BJ (cell line): ENCODE measurements around the gene ZMAT5. TPM values are rescaled to one million over a fixed set of nuclear protein-coding genes. Genes with fewer than 3 reads are reported as not detected.

Source experiments
- CTCF ChIA-PET: fragments of 350-600 bp; formaldehyde crosslinking; extraction: SDS; loops from one replicate; lab custom pipeline; 2021; ENCODE audit warnings: antibody characterized with exemption, inconsistent platforms; lab: Yijun Ruan, JAX
- POLR2A ChIA-PET: fragments of 300-600 bp; sonication (Branson Sonifier 250); formaldehyde crosslinking; extraction: SDS; loops from one replicate; lab custom pipeline; 2021; ENCODE audit warnings: antibody characterized with exemption; lab: Charles Lee
- DNase-seq: peaks from one replicate; pipeline ENCODE4 v3.0.0-alpha.2; 2011; ENCODE audit warnings: low read depth
- H3K27me3 ChIP-seq: 2 replicates; pipeline ENCODE4 v1.6.0; 2011; ENCODE audit warnings: low read length; ENCODE audit not compliant: control insufficient read depth, insufficient read depth
- H3K36me3 ChIP-seq: 2 replicates; pipeline ENCODE4 v1.5.1; 2011; ENCODE audit warnings: low read length; ENCODE audit not compliant: control insufficient read depth, insufficient read depth
- H3K4me3 ChIP-seq: 2 replicates; pipeline ENCODE4 v1.5.1; 2011; ENCODE audit warnings: low read depth, mild to moderate bottlenecking, control low read depth, low read length
- CTCF ChIP-seq: IDR thresholded peaks from 2 replicates; pipeline ENCODE4 v1.5.1; 2011; ENCODE audit warnings: low read depth, mild to moderate bottlenecking, control low read depth, inconsistent platforms, low read length, moderate library complexity; ENCODE audit not compliant: insufficient read depth
- polyA plus RNA-seq: library from polyadenylated mRNA; depleted of rRNA; stranded (reverse); fragments of >200 nt; gene quantifications from 2 replicates; pipeline ENCODE4 v1.2.3, GENCODE V29; 2011

ZMAT5 gene
- polyA plus RNA-seq, 1 experiment, result 29.0 TPM

DNA sequence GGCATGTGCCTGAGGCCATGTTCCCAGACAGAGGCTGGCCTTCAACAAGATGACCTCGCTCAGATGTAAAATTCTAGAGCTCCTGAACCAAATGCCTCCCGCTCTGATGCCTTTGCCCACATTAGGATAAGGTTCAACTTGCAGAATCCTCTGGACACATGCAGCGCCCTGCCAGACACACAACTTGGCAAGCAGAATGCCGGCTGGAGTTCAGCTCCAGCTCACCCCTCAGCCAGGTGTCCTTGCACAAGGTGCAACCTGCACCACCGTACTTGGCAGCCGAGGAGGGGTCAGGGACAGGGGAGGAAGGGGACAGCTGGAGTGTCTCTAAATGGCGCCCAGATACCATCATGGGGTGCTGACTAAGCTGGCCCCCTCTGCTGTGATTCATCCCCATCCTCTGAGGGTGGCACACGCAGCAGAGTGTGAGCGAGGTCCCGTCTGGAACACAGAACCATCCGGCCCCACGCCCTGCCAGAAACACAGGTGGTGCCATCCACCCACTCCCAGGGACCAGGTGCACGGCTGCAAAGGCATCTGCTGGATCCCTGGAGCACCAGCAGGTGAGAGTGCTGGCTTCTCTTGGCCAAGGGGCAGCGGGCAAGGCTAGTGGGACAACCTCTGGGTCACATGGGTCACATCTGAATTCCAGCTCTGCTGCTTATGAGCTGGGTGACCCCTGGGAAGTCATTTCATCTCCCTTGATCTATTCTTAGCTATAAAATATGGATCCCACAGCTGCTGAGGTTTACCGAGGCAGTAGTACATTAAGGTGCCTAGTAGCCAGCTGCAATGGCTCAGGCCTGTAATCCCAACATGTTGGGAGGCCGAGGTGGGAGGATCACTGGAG is 12.8 kb downstream of the ZMAT5 start:
- Histone ChIP-seq H3K27me3 (no peaks in the 10 kb centered on the region), H3K36me3 (no peaks in the 10 kb centered on the region), H3K4me3 (no peak overlapping the region)
- ChIA-PET CTCF (interaction anchor here (1.2 kb wide), 1 partner anchor 118 kb away, joined by 4 read pairs; no protein-coding TSS in a partner anchor), POLR2A (no interaction called here)
- no peak for TF ChIP-seq CTCF
- DNase-seq, result no peak

DNA sequence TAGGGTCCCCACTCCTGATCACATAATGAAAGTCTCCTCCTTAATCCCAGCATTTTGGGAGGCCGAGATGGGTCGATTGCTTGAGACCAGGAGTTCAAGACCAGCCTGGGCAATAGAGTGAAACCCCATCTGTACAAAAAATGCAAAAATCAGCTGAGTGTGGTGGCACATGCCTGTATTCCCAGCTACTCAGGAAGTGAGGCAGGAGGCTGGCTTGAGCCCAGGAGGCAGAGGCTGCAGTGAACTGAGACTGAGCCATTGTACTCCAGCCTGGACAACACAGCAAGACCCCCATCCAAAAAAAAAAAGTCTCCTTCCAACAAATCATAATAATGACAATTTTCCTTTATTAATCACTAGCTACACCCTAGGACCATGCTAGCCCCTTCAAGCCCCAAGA is 15.1 kb downstream of the ZMAT5 start:
- ChIA-PET POLR2A (no interaction called here), CTCF (interaction anchor here (0.6 to 2.5 kb wide), 3 partner anchors 10 to 326 kb away, joined by 3 to 7 read pairs (median 4); no protein-coding TSS in a partner anchor)
- no peak for DNase-seq
- no peak for TF ChIP-seq CTCF
- H3K4me3 ChIP-seq, result no peak overlapping the region
- H3K36me3 ChIP-seq, result peaks cover 5% of the 10 kb centered on the region; the same call in 1 of the 2 replicates
- no peaks in the 10 kb centered on the region for H3K27me3 ChIP-seq

DNA sequence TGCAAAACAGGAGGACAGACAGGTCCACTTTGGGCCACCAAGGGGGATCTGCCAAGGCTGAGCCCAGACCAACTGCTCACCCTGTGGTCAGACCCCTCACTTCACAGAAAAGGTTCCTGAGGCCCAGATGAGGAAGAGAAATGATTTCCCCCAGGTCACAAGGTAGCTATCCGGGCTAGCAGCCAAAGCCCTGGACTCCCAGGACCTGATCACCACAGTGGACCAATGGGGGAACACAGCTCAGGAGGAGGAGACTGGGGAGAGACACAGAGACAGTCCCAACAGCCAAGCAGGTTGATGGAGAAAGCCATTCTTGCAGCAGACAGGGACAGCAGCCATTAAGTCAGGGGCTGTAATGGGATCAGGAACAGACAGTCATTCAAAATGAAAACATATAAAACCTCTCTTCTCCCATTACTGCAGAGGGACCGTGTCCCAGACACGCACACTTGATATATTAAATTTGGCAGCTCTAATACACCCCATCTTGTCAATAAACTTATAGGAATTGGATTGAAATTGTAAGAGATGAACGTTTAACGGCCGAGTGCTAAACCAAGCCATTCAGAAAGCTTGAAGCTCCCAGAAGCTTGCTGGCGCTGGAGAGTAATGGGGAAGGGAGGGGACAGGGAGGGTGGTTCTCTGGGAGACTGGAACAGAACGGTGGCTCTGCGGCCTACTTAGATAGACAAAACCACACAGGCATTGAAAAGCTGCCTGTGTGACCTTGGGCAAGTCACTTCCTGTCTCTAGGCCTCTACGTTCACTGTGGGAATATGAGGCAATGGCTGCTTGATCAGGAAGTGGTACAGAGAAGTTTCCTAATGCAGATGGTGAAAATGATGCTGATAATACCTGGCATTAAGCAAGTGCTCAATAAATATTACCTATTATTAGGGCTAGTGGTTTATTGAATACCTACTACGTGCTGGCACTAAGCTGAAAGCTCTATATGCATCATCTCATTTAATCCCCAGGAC is 16.0 kb downstream of the ZMAT5 start:
- no peak for TF ChIP-seq CTCF
- no peak for DNase-seq
- H3K36me3 ChIP-seq, result peaks cover 5% of the 10 kb centered on the region; the same call in 1 of the 2 replicates
- no peak overlapping the region for H3K4me3 ChIP-seq
- CTCF ChIA-PET, result interaction anchor here (1.0 to 2.5 kb wide), 3 partner anchors 9 to 258 kb away, joined by 3 to 7 read pairs (median 3); no protein-coding TSS in a partner anchor
- POLR2A ChIA-PET, result no interaction called here
- H3K27me3 ChIP-seq, result no peaks in the 10 kb centered on the region

DNA sequence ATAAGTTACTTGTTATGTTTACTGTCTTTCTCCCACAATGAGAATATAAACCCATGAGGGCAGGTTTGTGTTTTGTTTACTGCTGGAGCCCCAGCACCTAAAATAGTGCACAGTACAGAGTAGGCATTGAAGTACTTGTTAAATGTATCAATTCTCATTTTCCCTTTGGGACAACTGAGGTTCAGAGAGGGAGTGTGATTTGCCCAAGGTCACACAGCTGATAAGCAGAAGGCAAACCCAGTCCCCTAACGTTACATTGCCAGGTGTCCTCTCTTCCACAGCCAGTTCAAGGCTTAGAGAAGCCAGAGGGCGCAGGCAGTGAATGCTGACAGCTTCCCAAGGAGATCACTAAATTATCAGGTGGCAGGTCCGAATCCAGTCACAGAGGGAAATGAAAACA is 16.8 kb downstream of the ZMAT5 start:
- no peak for DNase-seq
- peaks cover 6% of the 10 kb centered on the region; the same call in 1 of the 2 replicates for H3K36me3 ChIP-seq
- TF ChIP-seq CTCF, result no peak
- ChIA-PET POLR2A (no interaction called here), CTCF (interaction anchor here (1.1 kb wide), 1 partner anchor 10 kb away, joined by 3 read pairs; no protein-coding TSS in a partner anchor)
- H3K4me3 ChIP-seq, result no peak overlapping the region
- no peaks in the 10 kb centered on the region for H3K27me3 ChIP-seq
